ENCODE results near the gene MECR. TPM values are rescaled to one million over a fixed set of nuclear protein-coding genes. Genes with fewer than 3 reads are reported as not detected.

The MECR gene
- total and polyA plus RNA-seq, 8 donors = 8.9 to 47.8 (median 17.8) TPM

DNA sequence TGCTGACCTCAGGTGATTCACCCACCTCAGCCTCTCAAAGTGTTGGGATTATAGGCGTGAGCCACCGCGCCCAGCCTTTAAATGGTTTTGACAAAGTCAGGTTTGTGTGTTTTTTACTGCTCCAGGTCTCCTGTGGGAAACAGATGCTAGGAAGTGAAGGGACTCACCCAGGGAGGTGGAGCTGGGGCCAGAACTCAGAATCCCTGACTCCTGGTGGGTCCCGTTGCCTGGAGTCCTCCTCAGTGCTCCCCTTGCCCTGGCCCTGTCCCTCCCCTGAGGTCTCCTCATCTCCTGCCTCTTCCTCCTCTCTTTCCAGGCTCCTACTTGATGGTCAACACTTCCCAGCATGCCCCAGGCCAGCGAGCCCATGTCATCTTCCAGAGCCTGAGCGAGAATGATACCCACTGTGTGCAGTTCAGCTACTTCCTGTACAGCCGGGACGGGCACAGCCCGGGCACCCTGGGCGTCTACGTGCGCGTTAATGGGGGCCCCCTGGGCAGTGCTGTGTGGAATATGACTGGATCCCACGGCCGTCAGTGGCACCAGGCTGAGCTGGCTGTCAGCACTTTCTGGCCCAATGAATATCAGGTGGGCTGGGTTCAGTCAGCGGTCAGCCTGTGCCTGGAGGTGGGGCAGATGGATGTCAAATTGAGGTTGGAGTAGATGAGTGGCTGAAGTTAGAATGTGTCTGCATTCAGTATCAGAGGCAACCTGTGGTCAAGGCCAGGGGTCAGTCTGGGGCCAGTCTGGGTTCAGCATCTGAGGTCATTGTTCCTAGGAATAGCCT is 27.6 kb upstream of the MECR start:
- WGBS, 5 donors = 89 to 93% (median 90%) methylated on average over 12 to 16 of the region's 16 CpGs
- intact Hi-C loops (cut with DNase I; ENCODE audit: low total_unique reads) = no loop called here
- peaks cover 0 to 7% (median 0%) of the 10 kb centered on the region in 4 donors for H3K36me3 ChIP-seq
- H3K27ac ChIP-seq = no peak overlapping the region
- no peak for TF ChIP-seq POLR2AphosphoS5 (IDR thresholded peaks at IDR 0.05)
- TF ChIP-seq, protein P1, sequence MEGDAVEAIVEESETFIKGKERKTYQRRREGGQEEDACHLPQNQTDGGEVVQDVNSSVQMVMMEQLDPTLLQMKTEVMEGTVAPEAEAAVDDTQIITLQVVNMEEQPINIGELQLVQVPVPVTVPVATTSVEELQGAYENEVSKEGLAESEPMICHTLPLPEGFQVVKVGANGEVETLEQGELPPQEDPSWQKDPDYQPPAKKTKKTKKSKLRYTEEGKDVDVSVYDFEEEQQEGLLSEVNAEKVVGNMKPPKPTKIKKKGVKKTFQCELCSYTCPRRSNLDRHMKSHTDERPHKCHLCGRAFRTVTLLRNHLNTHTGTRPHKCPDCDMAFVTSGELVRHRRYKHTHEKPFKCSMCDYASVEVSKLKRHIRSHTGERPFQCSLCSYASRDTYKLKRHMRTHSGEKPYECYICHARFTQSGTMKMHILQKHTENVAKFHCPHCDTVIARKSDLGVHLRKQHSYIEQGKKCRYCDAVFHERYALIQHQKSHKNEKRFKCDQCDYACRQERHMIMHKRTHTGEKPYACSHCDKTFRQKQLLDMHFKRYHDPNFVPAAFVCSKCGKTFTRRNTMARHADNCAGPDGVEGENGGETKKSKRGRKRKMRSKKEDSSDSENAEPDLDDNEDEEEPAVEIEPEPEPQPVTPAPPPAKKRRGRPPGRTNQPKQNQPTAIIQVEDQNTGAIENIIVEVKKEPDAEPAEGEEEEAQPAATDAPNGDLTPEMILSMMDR (IDR thresholded peaks at IDR 0.05) = no peak
- TF ChIP-seq POLR2A (IDR thresholded peaks at IDR 0.05) = no peak
- TF ChIP-seq EP300 (IDR thresholded peaks at IDR 0.05) = no peak
- no peaks in the 10 kb centered on the region for H3K9me3 ChIP-seq
- no peak for DNase-seq
- peaks cover 0 to 38% (median 26%) of the 10 kb centered on the region in 3 donors for H3K27me3 ChIP-seq
- H3K4me3 ChIP-seq = no peak overlapping the region
- peaks cover 13 to 29% (median 21%) of the 10 kb centered on the region in 4 donors for H3K4me1 ChIP-seq

DNA sequence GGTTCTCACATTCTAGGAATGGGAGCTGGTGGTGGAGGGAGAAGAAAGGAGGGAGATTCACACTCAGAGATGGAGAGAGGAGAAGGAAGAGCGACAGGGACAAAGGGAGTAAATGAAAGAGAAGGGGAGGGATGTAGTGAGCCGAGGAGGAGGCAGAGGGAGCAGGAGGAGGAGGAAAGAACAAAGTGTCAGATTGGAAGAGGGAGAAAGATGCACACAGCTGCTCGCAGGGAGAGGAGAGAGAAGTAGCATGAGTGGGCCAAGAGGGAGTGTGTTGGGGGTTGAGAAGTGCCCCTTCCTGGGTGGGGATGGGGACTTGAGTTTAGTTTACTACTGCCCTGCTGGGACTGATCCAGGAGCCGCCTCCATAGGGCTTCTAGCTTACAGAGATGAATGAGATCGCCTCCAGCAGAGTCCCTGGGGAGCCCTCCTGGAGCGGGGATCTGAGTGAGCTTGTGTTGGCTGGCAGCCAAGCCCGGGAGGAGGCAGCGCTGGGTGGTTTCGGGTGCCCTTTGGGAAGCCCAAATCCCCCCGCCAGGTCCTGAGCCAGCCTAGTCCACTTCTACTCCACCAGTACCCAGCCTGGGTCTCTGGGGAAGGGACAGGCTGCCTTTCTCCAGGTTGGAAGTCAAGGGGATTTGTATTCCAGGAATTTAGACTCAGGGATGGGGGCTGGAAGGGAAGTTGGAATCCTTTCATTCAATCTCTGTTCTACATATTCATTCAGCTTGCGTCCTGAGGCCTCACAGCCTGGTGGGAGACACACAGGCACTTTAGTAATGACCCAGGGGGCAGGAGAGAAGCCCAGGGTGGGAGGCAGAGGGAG is 26.5 kb upstream of the MECR start:
- 46 to 67% (median 56%) methylated on average over 9 to 11 of the region's 11 CpGs for WGBS, 5 donors
- no peaks in the 10 kb centered on the region for H3K9me3 ChIP-seq
- peaks cover 13 to 29% (median 21%) of the 10 kb centered on the region in 4 donors for H3K4me1 ChIP-seq
- DNase-seq = peak in 1 of 2 donors; percentile 62
- peaks cover 0 to 7% (median 0%) of the 10 kb centered on the region in 4 donors for H3K36me3 ChIP-seq
- no peak overlapping the region for H3K27ac ChIP-seq
- peaks cover 0 to 38% (median 26%) of the 10 kb centered on the region in 3 donors for H3K27me3 ChIP-seq
- H3K4me3 ChIP-seq = no peak overlapping the region
- intact Hi-C loops (cut with DNase I; ENCODE audit: low total_unique reads) = no loop called here
- TF ChIP-seq POLR2A (IDR thresholded peaks at IDR 0.05) (no peak), POLR2AphosphoS5 (IDR thresholded peaks at IDR 0.05) (no peak), EP300 (IDR thresholded peaks at IDR 0.05) (no peak)
- TF ChIP-seq, protein P1 (IDR thresholded peaks at IDR 0.05) = no peak

DNA sequence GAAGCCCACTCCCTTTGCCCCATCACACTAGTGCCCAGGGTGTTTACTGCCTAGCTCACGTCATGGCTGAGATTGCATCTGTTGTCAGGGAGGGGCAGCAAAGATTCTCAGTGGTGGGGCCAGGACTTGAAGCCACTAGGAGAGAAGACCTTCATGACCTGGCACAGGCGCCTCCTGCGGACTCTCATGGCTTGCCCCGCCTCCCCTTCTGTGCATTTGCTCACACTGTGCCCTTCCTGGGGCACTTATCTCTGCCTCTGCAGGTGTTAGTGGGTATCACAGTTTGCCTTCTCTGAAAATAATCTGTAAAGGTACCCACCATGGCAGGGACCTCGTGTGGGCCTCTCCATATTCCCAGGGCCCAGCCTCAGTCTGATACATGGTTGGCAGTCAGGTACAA is 25.7 kb upstream of the MECR start:
- no peak for TF ChIP-seq POLR2AphosphoS5 (IDR thresholded peaks at IDR 0.05)
- TF ChIP-seq, protein P1 (IDR thresholded peaks at IDR 0.05) = no peak
- TF ChIP-seq EP300 (IDR thresholded peaks at IDR 0.05) = no peak
- TF ChIP-seq POLR2A (IDR thresholded peaks at IDR 0.05) = no peak
- intact Hi-C loops (cut with DNase I; ENCODE audit: low total_unique reads) = no loop called here
- Histone ChIP-seq H3K36me3 (peaks cover 0 to 7% (median 0%) of the 10 kb centered on the region in 4 donors), H3K27ac (no peak overlapping the region), H3K9me3 (no peaks in the 10 kb centered on the region), H3K4me3 (no peak overlapping the region), H3K27me3 (peaks cover 0 to 38% (median 26%) of the 10 kb centered on the region in 3 donors), H3K4me1 (peaks cover 13 to 29% (median 21%) of the 10 kb centered on the region in 4 donors)
- DNase-seq = no peak
- 72 to 84% (median 77%) methylated on average over 5 of the region's 5 CpGs for WGBS, 5 donors

- H3K4me1 ChIP-seq = peaks cover 13 to 24% (median 20%) of the 10 kb centered on the region in 4 donors
- peaks cover 0 to 31% (median 20%) of the 10 kb centered on the region in 3 donors for H3K27me3 ChIP-seq
- DNase-seq = no peak
- intact Hi-C loops (cut with DNase I; ENCODE audit: low total_unique reads) = no loop called here
- no peak overlapping the region for H3K27ac ChIP-seq
- 82 to 93% (median 89%) methylated on average over 7 to 10 of the region's 10 CpGs for WGBS, 5 donors
- H3K4me3 ChIP-seq = no peak overlapping the region
- no peak for TF ChIP-seq POLR2AphosphoS5 (IDR thresholded peaks at IDR 0.05)
- TF ChIP-seq EP300 (IDR thresholded peaks at IDR 0.05) = no peak
- TF ChIP-seq POLR2A (IDR thresholded peaks at IDR 0.05) = no peak
- no peaks in the 10 kb centered on the region for H3K9me3 ChIP-seq
- no peaks in the 10 kb centered on the region for H3K36me3 ChIP-seq
Observed at GRCh38 chr1:29255134-29255666, 24.5 kb upstream of the MECR start.
